HG02852 (cell line): Measurements from ENCODE around the gene ENPP1.

Experiments used
- ATAC-seq: cut with Tn5 transposase; IDR thresholded peaks from one replicate; pipeline ENCODE4 v1.9.1; 2021; ENCODE audit warnings: mild to moderate bottlenecking, moderate library complexity; ENCODE audit not compliant: unreplicated experiment

ENPP1 gene

GRCh38 chr6:131784561-131784960 lies 23.3 kb upstream of the ENPP1 start:
- ATAC-seq: no peak

DNA sequence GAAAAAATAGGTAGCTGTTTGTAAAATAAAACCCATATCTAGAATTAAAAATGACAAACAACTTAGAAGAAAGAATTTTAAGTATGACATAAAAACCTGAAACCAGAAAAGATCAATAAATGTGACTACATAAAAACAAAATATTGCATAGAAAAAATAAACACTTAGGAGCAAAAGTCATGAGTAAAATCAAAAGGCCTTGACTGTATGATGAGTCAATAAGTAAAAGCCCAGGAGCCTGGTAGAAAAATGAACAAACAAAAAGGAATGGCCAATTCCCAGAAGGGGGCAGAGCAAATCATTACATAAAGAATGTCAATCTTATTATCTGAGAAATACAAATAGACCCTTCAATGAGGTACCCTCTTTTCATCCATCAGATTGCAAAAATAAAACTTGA lies 20.7 kb upstream of the ENPP1 start:
- ATAC-seq: no peak

- no peak for ATAC-seq
Measured at GRCh38 chr6:131787766-131788712, 19.8 kb upstream of the ENPP1 start.

DNA sequence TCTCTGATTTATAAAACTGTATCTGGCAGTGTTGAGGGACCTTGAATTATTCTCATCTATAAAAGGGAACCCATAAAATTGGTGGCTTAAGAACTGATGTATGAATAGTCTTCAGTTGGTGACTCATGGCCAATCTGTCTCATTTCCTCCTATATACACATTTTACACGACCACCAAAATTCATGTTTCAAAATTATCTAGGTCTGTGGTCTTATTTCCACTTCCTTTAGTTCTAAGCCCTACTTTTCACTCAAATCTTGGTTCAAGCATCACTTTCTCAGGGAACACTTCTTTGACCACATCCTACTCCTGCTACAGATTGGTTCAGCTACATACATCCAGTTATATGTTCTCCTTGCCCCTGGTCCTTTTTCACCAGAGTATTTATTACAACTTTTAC lies 18.6 kb upstream of the ENPP1 start:
- ATAC-seq: no peak

GRCh38 chr6:131791476-131791875 lies 16.3 kb upstream of the ENPP1 start:
- no peak for ATAC-seq

DNA sequence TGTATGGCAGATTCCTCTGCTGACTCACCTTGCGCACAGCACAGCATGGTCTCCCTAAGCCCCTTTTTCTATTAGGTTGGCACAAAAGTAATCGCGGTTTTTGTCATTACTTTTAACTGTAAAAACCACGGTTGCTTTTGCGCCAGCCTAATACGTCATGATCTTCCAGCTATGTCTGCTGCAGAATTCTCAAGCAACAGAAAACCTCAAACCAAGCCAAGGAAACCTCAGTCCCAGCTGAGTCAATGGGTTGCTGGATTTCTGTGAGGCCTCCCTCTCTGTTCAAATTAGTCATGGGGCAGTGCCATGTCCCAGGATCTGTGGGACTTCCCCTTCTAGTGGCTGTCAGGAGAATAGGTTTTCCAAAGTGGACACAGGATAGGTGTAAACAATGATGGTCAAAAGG lies 15.7 kb upstream of the ENPP1 start:
- no peak for ATAC-seq

DNA sequence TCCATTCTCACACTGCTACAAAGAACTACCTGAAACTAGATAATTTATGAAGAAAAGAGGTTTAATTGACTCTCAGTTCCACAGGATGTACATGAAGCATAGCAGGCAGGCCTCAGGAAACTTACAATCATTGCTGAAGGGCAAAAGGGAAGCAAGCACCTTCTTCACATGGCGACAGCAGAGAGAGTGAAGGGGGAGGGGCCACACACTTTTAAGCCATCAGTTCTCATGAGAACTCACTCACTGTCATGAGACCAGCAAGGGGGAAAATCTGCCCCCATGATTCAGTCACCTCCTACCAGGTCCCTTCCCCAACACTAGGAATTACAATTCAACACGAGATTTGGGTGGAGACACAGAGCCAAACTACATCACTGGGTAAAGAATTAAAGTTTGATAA lies 12.5 kb upstream of the ENPP1 start:
- ATAC-seq: no peak

- no peak for ATAC-seq
Measured at GRCh38 chr6:131802347-131802746, 5.5 kb upstream of the ENPP1 start.

- no peak for ATAC-seq
Measured at GRCh38 chr6:131803007-131803769, 4.6 kb upstream of the ENPP1 start.

DNA sequence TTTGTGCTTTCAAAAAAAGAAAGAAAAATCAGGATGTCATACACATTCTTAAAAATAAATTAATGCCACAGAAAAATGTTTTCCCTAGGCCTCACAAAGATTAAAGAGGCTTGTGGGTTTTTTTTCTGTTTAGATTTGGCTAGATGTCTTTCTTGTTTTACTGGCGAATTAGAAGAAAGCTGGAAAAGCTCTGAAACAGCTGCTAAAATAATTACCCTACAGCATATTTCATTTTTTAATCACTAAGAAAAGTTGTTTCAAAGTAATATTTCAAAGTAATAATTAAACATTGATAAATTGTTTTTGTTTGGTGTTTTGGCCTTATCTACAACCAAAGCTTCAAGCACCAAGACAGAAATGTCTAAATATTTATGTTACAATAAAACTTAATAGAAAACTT lies 3.7 kb upstream of the ENPP1 start:
- no peak for ATAC-seq

DNA sequence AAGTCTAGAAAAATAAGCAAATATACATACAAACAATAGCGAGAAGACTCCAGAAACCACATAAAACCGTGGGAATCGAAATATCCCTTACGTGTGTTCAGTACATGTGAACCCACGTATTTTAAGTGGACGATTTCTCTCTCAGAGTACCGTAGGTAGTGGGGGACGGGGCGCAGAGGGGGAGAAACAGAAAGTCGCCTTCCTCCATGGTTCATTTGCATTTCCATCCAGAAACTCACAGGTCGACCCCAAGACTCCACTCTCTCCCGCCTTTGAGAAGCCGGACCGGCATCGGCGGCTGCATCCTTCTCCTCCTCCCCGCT lies 538 bp upstream of the ENPP1 start:
- no peak for ATAC-seq

DNA sequence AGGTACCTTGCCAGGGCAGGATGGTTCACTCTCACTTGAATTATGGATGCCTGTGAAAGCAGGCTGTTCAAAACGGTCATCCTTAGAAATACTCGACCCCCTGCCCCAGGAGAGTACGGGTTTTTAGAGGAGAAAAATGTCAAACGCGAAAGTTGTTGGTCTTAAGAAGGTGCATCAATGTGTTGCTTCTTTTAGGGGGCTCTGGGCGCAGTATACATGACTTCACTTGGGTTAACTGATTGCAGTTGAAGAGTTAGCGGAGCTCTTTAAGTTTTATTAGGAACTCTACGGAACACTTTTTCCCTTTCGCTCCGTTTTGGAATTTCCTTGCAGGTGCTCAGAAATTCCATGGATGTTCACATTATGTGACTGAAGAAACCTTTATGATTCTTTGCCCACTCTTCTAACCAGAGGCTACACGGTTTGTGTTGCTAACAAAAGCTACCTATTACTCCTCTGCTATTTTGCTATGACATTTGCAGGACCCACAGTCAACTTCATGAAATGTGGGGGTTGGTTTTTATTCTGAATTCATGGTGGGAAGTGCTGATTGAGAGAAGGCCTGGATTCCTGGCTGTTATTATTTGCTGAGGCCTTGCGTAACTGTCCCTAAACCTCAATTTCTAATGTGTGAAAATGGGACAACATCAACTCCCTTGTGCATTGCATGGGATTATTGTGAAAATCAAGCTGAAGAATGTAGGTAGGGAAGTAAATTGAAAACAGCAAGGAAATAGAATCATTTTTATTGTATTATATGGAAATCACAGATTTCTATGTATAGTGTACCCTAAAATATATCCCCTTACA lies 845 bp downstream of the ENPP1 start:
- ATAC-seq: no peak

- ATAC-seq: no peak
Measured at GRCh38 chr6:131811500-131811899, 3.7 kb downstream of the ENPP1 start.

- no peak for ATAC-seq
Measured at GRCh38 chr6:131813991-131814390, 6.2 kb downstream of the ENPP1 start.

DNA sequence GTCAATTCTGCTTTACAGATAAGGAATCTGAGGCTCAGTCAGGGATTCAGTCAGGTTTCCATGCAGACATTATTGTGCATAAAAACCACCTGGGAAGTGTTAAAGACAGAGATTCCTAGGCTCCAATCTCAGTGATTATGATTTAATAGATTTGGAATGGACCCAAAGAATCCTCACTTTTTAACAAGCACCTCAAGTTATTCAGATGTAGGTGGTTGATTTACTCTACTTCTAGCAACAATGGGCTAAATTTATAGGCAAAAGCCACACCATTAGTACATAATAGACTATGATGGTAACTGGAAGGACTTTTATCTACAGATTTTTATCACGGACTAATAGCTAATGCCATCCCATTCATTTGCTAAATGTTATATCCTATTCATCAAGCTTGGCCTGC lies 9.0 kb downstream of the ENPP1 start:
- ATAC-seq: no peak

- ATAC-seq: peak; percentile 75
Measured at GRCh38 chr6:131819572-131820124, 11.8 kb downstream of the ENPP1 start.

GRCh38 chr6:131821010-131821807 lies 13.4 kb downstream of the ENPP1 start:
- ATAC-seq: no peak

- ATAC-seq: no peak
Measured at GRCh38 chr6:131822119-131822518, 14.3 kb downstream of the ENPP1 start.

DNA sequence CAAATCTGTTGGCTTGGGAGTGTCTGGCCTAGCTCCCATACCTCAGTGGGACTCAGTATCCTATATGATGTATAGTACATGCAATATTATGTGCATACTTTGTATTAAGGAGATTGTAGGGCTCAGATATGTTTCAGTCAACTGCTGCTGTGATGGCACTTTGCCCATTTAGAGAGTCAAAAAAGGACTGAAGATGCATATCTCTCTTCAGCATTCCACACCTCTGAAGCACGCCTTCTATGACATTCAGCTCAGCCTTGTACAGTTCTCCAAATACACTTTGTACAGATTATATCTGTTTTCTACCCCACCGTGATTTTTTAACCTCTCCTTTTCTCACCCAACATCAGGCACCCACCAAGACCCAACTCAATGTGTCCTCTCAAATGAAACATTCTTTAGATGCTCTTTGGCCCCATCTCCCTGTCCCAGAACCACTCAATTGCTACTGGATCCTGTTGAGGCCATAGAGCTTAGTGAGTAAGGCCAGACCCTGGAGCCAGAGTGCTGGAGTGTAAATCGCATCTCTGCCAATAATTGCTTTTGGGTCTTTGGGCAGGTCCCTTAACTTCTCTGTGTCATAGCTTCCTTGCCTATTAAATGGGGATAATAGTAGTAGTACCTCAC lies 15.6 kb downstream of the ENPP1 start:
- no peak for ATAC-seq

GRCh38 chr6:131825946-131826345 lies 18.1 kb downstream of the ENPP1 start:
- ATAC-seq: no peak
